HCT116 (cell line): ENCODE data around the gene PLEKHA6. TPM values are rescaled to one million over a fixed set of nuclear protein-coding genes. Genes with fewer than 3 reads are reported as not detected.

ENCODE experiments used
- ATAC-seq: fragments of 200-7000 bp; cut with Tn5 transposase; 2 replicates; pipeline ENCODE4 v1.9.1; 2020; ENCODE audit warnings: mild to moderate bottlenecking, moderate library complexity
- BruUV-seq: library from RNA; stranded (reverse); fragments of 400-500 nt; replicated peaks from 2 replicates; lab custom pipeline; 2021; lab: Mats Ljungman, UMichigan
- CTCF ChIA-PET: fragments of 300-600 bp; sonication (Branson Sonifier 250); formaldehyde crosslinking; loops from one replicate; lab custom pipeline; 2021; ENCODE audit warnings: antibody characterized with exemption; lab: Charles Lee
- POLR2A ChIA-PET: fragments of 300-600, 350-600 bp; sonication (Branson Sonifier 250); formaldehyde crosslinking; loops from one replicate; lab custom pipeline; 2021; ENCODE audit warnings: antibody characterized with exemption; lab: Charles Lee
- RAD21 ChIA-PET, 2 experiments: fragments of 300-600 bp; sonication (Branson Sonifier 250); formaldehyde crosslinking; loops; one replicate each; lab custom pipeline; 2023; ENCODE audit warnings: low total read pairs in 2 of 2; ENCODE audit not compliant: uncharacterized antibody in 2 of 2, unreplicated experiment in 2 of 2, low non-redundant PET in 1 of 2; lab: Charles Lee
- DNase-seq: peaks from one replicate; pipeline ENCODE4 v3.0.0-alpha.2; 2010; ENCODE audit warnings: low read depth, low spot score
- H2AFZ ChIP-seq: fragments of 200-600 bp; shearing (Covaris generic), sonication (generic); 2 replicates; pipeline ENCODE4 v1.6.1; 2017; ENCODE audit warnings: low read depth, mixed run types, mixed read lengths, antibody characterized with exemption, low read length; ENCODE audit not compliant: poor library complexity, severe bottlenecking
- H3K27ac ChIP-seq: 2 replicates; pipeline ENCODE4 v1.5.1; 2012; ENCODE audit warnings: low read depth, low read length
- H3K27me3 ChIP-seq: fragments of 200-600 bp; sonication (generic); 2 replicates; pipeline ENCODE4 v1.6.1; 2016; ENCODE audit warnings: mixed run types, low read length, mixed read lengths; ENCODE audit not compliant: insufficient read depth
- H3K36me3 ChIP-seq, 2 experiments: fragments of 200-500 bp in 1 of 2; fragments of 200-600 bp in 1 of 2; sonication (Bioruptor generic) in 1 of 2; sonication (generic) in 1 of 2; 2 replicates each; pipeline versions ENCODE4 v1.5.1 to v1.6.1; 2014 to 2016; ENCODE audit warnings: low read length in 2 of 2, inconsistent platforms in 1 of 2, mixed read lengths in 1 of 2, mixed run types in 1 of 2; ENCODE audit not compliant: insufficient read depth in 2 of 2, control insufficient read depth in 1 of 2
- H3K4me1 ChIP-seq, 2 experiments: fragments of 200-600 bp in 1 of 2; sonication (generic) in 1 of 2; 2 replicates each; pipeline versions ENCODE4 v1.5.1 to v1.6.1; 2012 to 2017; ENCODE audit warnings: low read length in 2 of 2, inconsistent platforms in 1 of 2, mild to moderate bottlenecking in 1 of 2, mixed read lengths in 1 of 2, mixed run types in 1 of 2, moderate library complexity in 1 of 2; ENCODE audit not compliant: insufficient read depth in 2 of 2, control insufficient read depth in 1 of 2
- H3K4me2 ChIP-seq: fragments of 200-600 bp; sonication (generic); 2 replicates; pipeline ENCODE4 v1.6.1; 2017; ENCODE audit warnings: mixed run types, low read length, mixed read lengths
- H3K4me3 ChIP-seq, 2 experiments: fragments of 200-600 bp in 1 of 2; sonication (generic) in 1 of 2; replicated peaks in 1 of 2; 2 replicates each; pipeline ENCODE4 v1.5.1; 2011 to 2016; ENCODE audit warnings: low read length in 2 of 2, control low read depth in 1 of 2, low read depth in 1 of 2, mild to moderate bottlenecking in 1 of 2, mixed read lengths in 1 of 2, mixed run types in 1 of 2
- H3K79me2 ChIP-seq: fragments of 200-600 bp; sonication (generic); 2 replicates; pipeline ENCODE4 v1.6.1; 2017; ENCODE audit warnings: mild to moderate bottlenecking, mixed run types, low read length, moderate library complexity, mixed read lengths; ENCODE audit not compliant: insufficient read depth
- H3K9ac ChIP-seq: fragments of 200-600 bp; sonication (generic); 2 replicates; pipeline ENCODE4 v1.6.1; 2016; ENCODE audit warnings: low read length, mixed read lengths
- H3K9me2 ChIP-seq: fragments of 200-600 bp; sonication (generic), shearing (Covaris generic); 2 replicates; pipeline ENCODE4 v1.6.1; 2017; ENCODE audit warnings: mixed run types, mild to moderate bottlenecking, moderate library complexity; ENCODE audit not compliant: insufficient read depth
- H3K9me3 ChIP-seq, 2 experiments: fragments of 200-500 bp in 1 of 2; fragments of 200-600 bp in 1 of 2; sonication (Bioruptor generic) in 1 of 2; sonication (generic) in 1 of 2; 2 replicates each; pipeline ENCODE4 v1.6.1; 2014 to 2017; ENCODE audit warnings: low read length in 2 of 2, mixed read lengths in 2 of 2, inconsistent platforms in 1 of 2, low read depth in 1 of 2, mild to moderate bottlenecking in 1 of 2, mixed run types in 1 of 2, moderate library complexity in 1 of 2; ENCODE audit not compliant: control insufficient read depth in 1 of 2, insufficient read depth in 1 of 2
- H4K20me1 ChIP-seq: fragments of 200-600 bp; sonication (generic), shearing (Covaris generic); 2 replicates; pipeline ENCODE4 v1.6.1; 2017; ENCODE audit warnings: mixed run types, mild to moderate bottlenecking, moderate library complexity; ENCODE audit not compliant: insufficient read depth
- EZH2 ChIP-seq: fragments of 200-600 bp; sonication (generic); IDR thresholded peaks from 2 replicates; pipeline ENCODE4 v1.6.1; 2017; ENCODE audit warnings: antibody characterized with exemption, mixed run types
- EZH2phosphoT487 ChIP-seq: fragments of 200-600 bp; IDR thresholded peaks from 2 replicates; pipeline ENCODE4 v1.6.1; 2018; ENCODE audit warnings: antibody characterized with exemption, borderline replicate concordance
- FOSL1 ChIP-seq: IDR thresholded peaks from 2 replicates; pipeline ENCODE4 v1.6.1; 2012; ENCODE audit warnings: low read depth
- SIN3A ChIP-seq: IDR thresholded peaks from 2 replicates; pipeline ENCODE4 v1.6.1; 2012; ENCODE audit warnings: low read depth
- SP1 ChIP-seq: IDR thresholded peaks from 2 replicates; pipeline ENCODE4 v1.6.1; 2012; ENCODE audit warnings: low read depth
- TCF7L2 ChIP-seq: IDR thresholded peaks from 2 replicates; pipeline ENCODE4 v1.7.0; 2011; ENCODE audit warnings: borderline replicate concordance, inconsistent platforms; ENCODE audit not compliant: insufficient read depth, insufficient read length; ENCODE audit errors: extremely low read depth
- YY1 ChIP-seq: IDR thresholded peaks from 2 replicates; pipeline ENCODE4 v1.6.1; 2011; ENCODE audit warnings: low read length, low read depth, moderate library complexity, mild to moderate bottlenecking; ENCODE audit not compliant: insufficient replicate concordance; ENCODE audit errors: extremely low read depth
- ZBTB33 ChIP-seq: IDR thresholded peaks from 2 replicates; pipeline ENCODE4 v1.6.1; 2011; ENCODE audit warnings: mild to moderate bottlenecking, low read length, moderate library complexity; ENCODE audit not compliant: insufficient replicate concordance; ENCODE audit errors: extremely low read depth
- intact Hi-C: fragments of 100-400 bp; cut with micrococcal nuclease; formaldehyde crosslinking; loops from 2 replicates; pipeline ENCODE4 v1.10.0; 2022
- total RNA-seq: library from RNA; stranded (reverse); gene quantifications from one replicate; pipeline ENCODE4 v1.2.1, GENCODE V29; 2021; ENCODE audit not compliant: unreplicated experiment
- TF ChIP-seq, protein P1 (sequence below), 3 experiments: fragments of 200-600 bp in 1 of 3; sonication (generic) in 1 of 3; IDR thresholded peaks in 2 of 3; conservative IDR thresholded peaks in 1 of 3; 2 replicates each; pipeline ENCODE4 v1.5.1; 2012 to 2017; ENCODE audit warnings: low read depth in 2 of 3, low read length in 2 of 3, antibody characterized with exemption in 1 of 3, borderline replicate concordance in 1 of 3, control low read depth in 1 of 3, mild to moderate bottlenecking in 1 of 3, mixed read lengths in 1 of 3, mixed run types in 1 of 3, moderate library complexity in 1 of 3; ENCODE audit not compliant: insufficient read depth in 1 of 3

The PLEKHA6 gene
- total RNA-seq, 1 experiment from 2014 or later = 13.1 TPM

DNA sequence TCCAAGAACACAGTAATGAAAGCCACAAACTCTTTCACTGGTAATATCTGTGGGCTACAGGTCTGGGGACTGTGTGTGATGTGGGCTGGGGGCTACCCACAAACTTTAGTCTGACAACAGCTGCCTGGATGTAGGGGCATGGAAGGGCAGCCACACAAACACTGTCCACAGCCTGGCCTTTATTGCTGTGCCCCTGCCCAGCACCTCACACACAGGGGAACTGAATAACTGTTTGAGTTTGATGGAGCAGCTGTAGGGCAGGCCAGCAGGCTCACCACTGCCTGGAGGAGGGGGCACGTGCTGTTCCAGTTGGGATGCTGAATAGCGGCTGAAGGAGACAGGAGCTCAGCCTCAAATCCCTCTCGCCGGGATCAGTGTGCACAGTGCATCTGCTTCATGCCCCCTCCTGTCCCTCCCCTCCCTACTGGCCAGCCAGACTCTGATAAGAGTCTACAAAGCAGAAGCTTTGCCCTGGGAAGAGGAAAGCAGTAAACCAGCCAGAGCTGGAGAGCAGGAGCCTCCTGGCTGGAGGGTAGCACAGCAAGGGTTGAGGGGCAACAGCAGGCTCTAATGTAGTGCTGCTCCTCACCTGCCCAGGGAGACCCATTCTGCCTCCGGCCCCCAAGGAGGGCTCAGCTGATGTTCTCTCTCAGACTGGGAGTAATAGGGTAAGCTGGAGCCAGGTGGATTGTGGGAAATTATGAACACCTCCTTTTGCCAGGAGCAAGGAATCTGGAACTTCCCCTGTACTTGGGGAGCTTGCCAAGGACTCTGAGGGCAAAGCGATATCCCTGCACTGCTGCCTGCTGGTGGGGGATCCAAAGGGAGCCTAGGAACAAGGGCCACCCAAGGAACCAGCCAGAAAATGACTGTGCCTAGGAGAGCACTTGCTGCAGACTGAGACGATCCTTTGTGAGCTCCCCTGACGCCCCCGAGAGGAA is 75.7 kb downstream of the PLEKHA6 start:
- Histone ChIP-seq H3K4me2 (no peak overlapping the region), H3K4me1 (peaks cover 21 to 30% of the 10 kb centered on the region in 2 experiments), H3K9ac (no peak overlapping the region), H3K4me3 (no peak overlapping the region), H2AFZ (no peak overlapping the region), H4K20me1 (no peaks in the 10 kb centered on the region), H3K27ac (no peak overlapping the region), H3K27me3 (no peaks in the 10 kb centered on the region), H3K36me3 (no peaks in the 10 kb centered on the region), H3K79me2 (no peaks in the 10 kb centered on the region; the same call in 1 of the 2 replicates), H3K9me2 (no peaks in the 10 kb centered on the region), H3K9me3 (no peaks in the 10 kb centered on the region)
- ATAC-seq (no peak), DNase-seq (no peak)
- POLR2A ChIA-PET = no interaction called here
- no peak for TF ChIP-seq EZH2
- no peak for TF ChIP-seq EZH2phosphoT487
- TF ChIP-seq SP1 = no peak
- TF ChIP-seq FOSL1 = no peak
- no peak for TF ChIP-seq SIN3A
- TF ChIP-seq TCF7L2 = no peak
- intact Hi-C loops = no loop called here
- no TSS peak for BruUV-seq
- CTCF ChIA-PET = no interaction called here
- RAD21 ChIA-PET = no interaction called here

- no peaks in the 10 kb centered on the region for H3K36me3 ChIP-seq
- no peaks in the 10 kb centered on the region for H3K9me2 ChIP-seq
- no TSS peak for BruUV-seq
- H3K4me1 ChIP-seq = peaks cover 10 to 18% of the 10 kb centered on the region in 2 experiments
- DNase-seq (no peak), ATAC-seq (no peak)
- CTCF ChIA-PET = interaction anchor here (0.6 to 1.2 kb wide), 2 partner anchors 24 to 164 kb away, joined by 4 to 8 read pairs; no protein-coding TSS in a partner anchor
- H3K4me2 ChIP-seq = no peak overlapping the region
- RAD21 ChIA-PET = no interaction called here
- H3K4me3 ChIP-seq = no peak overlapping the region
- intact Hi-C loops = no loop called here
- no peak overlapping the region for H3K9ac ChIP-seq
- no peaks in the 10 kb centered on the region; the same call in 1 of the 2 replicates for H3K79me2 ChIP-seq
- POLR2A ChIA-PET = interaction anchor here (0.6 kb wide), 1 partner anchor 234 kb away, joined by 3 read pairs; the partner anchor contains the start of gene MDM4
- no peaks in the 10 kb centered on the region for H4K20me1 ChIP-seq
- no peaks in the 10 kb centered on the region for H3K27me3 ChIP-seq
- H2AFZ ChIP-seq = no peak overlapping the region
- H3K27ac ChIP-seq = no peak overlapping the region
- no peaks in the 10 kb centered on the region for H3K9me3 ChIP-seq
- no peak for TF ChIP-seq YY1
- TF ChIP-seq, protein P1, sequence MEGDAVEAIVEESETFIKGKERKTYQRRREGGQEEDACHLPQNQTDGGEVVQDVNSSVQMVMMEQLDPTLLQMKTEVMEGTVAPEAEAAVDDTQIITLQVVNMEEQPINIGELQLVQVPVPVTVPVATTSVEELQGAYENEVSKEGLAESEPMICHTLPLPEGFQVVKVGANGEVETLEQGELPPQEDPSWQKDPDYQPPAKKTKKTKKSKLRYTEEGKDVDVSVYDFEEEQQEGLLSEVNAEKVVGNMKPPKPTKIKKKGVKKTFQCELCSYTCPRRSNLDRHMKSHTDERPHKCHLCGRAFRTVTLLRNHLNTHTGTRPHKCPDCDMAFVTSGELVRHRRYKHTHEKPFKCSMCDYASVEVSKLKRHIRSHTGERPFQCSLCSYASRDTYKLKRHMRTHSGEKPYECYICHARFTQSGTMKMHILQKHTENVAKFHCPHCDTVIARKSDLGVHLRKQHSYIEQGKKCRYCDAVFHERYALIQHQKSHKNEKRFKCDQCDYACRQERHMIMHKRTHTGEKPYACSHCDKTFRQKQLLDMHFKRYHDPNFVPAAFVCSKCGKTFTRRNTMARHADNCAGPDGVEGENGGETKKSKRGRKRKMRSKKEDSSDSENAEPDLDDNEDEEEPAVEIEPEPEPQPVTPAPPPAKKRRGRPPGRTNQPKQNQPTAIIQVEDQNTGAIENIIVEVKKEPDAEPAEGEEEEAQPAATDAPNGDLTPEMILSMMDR (IDR thresholded peaks at IDR 0.05 in 2 of 3, conservative IDR thresholded peaks at IDR 0.05 in 1 of 3; ENCODE audit: borderline replicate concordance in 1 of 3, insufficient read depth in 1 of 3, low read depth in 2 of 3, low read length in 2 of 3) = no peak
- no peak for TF ChIP-seq SP1
- no peak for TF ChIP-seq ZBTB33
Measured at GRCh38 chr1:204282761-204283221, 76.9 kb downstream of the PLEKHA6 start.
